HL-60 (cell line): ENCODE measurements around the gene PPP2R5E.

Experiments used
- DNase-seq, 2 experiments: peaks; one replicate each; pipeline ENCODE4 v3.0.0-alpha.2; 2010 to 2020; ENCODE audit warnings: low read depth in 1 of 2, low spot score in 1 of 2
- H3K27ac ChIP-seq: fragments of 250-450 bp; sonication (Bioruptor Pico); replicated peaks from 2 replicates; pipeline ENCODE4 v1.5.1; 2020; ENCODE audit warnings: mild to moderate bottlenecking, moderate library complexity
- H3K27me3 ChIP-seq: fragments of 250-450 bp; sonication (Bioruptor Pico); 2 replicates; pipeline ENCODE4 v1.5.1; 2021; ENCODE audit warnings: mild to moderate bottlenecking, moderate library complexity; ENCODE audit not compliant: insufficient read depth, poor library complexity, severe bottlenecking
- H3K4me3 ChIP-seq: replicated peaks from 2 replicates; pipeline ENCODE4 v1.5.1; 2011; ENCODE audit warnings: mild to moderate bottlenecking, control low read depth, low read length; ENCODE audit not compliant: insufficient read depth
- CTCF ChIP-seq: IDR thresholded peaks from one replicate; pipeline ENCODE4 v1.5.1; 2011; ENCODE audit warnings: low read length, control low read depth, inconsistent platforms; ENCODE audit not compliant: insufficient read depth
- GABPA ChIP-seq: IDR thresholded peaks from 2 replicates; pipeline ENCODE4 v1.6.1; 2012; ENCODE audit warnings: low read depth
- POLR2AphosphoS5 ChIP-seq: IDR thresholded peaks from 2 replicates; pipeline ENCODE4 v1.6.1; 2012; ENCODE audit warnings: low read depth
- REST ChIP-seq: IDR thresholded peaks from 2 replicates; pipeline ENCODE4 v1.6.1; 2012; ENCODE audit warnings: low read depth; ENCODE audit not compliant: insufficient replicate concordance
- SPI1 ChIP-seq: IDR thresholded peaks from 2 replicates; pipeline ENCODE4 v1.6.1; 2012; ENCODE audit warnings: low read depth, mild to moderate bottlenecking, borderline replicate concordance

PPP2R5E gene

GRCh38 chr14:63421919-63422318 is 121.3 kb downstream of the PPP2R5E start:
- TF ChIP-seq REST (no peak), POLR2AphosphoS5 (no peak), GABPA (no peak), CTCF (no peak)
- DNase-seq: no peak
- Histone ChIP-seq H3K4me3 (no peak overlapping the region), H3K27ac (no peak overlapping the region), H3K27me3 (no peaks in the 10 kb centered on the region)

- no peak for TF ChIP-seq GABPA
- no peak for TF ChIP-seq SPI1
- no peak for TF ChIP-seq POLR2AphosphoS5
- no peak for TF ChIP-seq CTCF
- TF ChIP-seq REST: no peak
- no peak for DNase-seq
- Histone ChIP-seq H3K4me3 (no peak overlapping the region), H3K27ac (no peak overlapping the region), H3K27me3 (no peaks in the 10 kb centered on the region)
Measured at GRCh38 chr14:63421226-63421625, 122.0 kb downstream of the PPP2R5E start.

GRCh38 chr14:63418020-63418419 is 125.2 kb downstream of the PPP2R5E start:
- no peak for DNase-seq
- TF ChIP-seq GABPA (no peak), REST (no peak), POLR2AphosphoS5 (no peak), SPI1 (no peak), CTCF (no peak)
- Histone ChIP-seq H3K27ac (no peak overlapping the region), H3K27me3 (no peaks in the 10 kb centered on the region), H3K4me3 (no peak overlapping the region)
